Subcutaneous abdominal adipose tissue (tissue), 5 donors: ENCODE data around the gene ACSL3.

Experiments used
- H3K27ac ChIP-seq: one replicate; pipeline ENCODE4 v1.7.0; 2013; ENCODE audit warnings: low read depth, mild to moderate bottlenecking, inconsistent platforms, low read length, moderate library complexity
- H3K27me3 ChIP-seq, 5 donors: one replicate each; pipeline ENCODE4 v1.7.0; 2013; ENCODE audit warnings: low read length in 5 of 5, inconsistent platforms in 1 of 5; ENCODE audit not compliant: control insufficient read depth in 5 of 5, insufficient read depth in 4 of 5
- H3K36me3 ChIP-seq, 5 donors: one replicate each; pipeline ENCODE4 v1.7.0; 2013; ENCODE audit warnings: low read length in 5 of 5; ENCODE audit not compliant: control insufficient read depth in 5 of 5, insufficient read depth in 5 of 5
- H3K4me1 ChIP-seq, 5 donors: one replicate each; pipeline ENCODE4 v1.7.0; 2013; ENCODE audit warnings: low read length in 5 of 5, mild to moderate bottlenecking in 3 of 5, moderate library complexity in 1 of 5; ENCODE audit not compliant: control insufficient read depth in 5 of 5, insufficient read depth in 5 of 5
- H3K4me3 ChIP-seq, 5 donors: one replicate each; pipeline ENCODE4 v1.7.0; 2013; ENCODE audit warnings: low read length in 5 of 5, low read depth in 1 of 5
- H3K9ac ChIP-seq, 5 donors: one replicate each; pipeline ENCODE4 v1.7.0; 2013; ENCODE audit warnings: low read length in 5 of 5, mild to moderate bottlenecking in 4 of 5, moderate library complexity in 3 of 5
- H3K9me3 ChIP-seq, 5 donors: one replicate each; pipeline ENCODE4 v1.7.0; 2013; ENCODE audit warnings: low read length in 5 of 5; ENCODE audit not compliant: control insufficient read depth in 5 of 5
- donor health status: healthy.
- donor health status: healthy.
- donor health status: healthy.
- donor health status: healthy.
- donor health status: healthy.

The ACSL3 gene

GRCh38 chr2:222878877-222879603 lies 18.2 kb downstream of the ACSL3 start:
- H3K4me3 ChIP-seq: no peak overlapping the region
- H3K27me3 ChIP-seq: no peaks in the 10 kb centered on the region
- H3K9me3 ChIP-seq: no peaks in the 10 kb centered on the region
- no peak overlapping the region for H3K27ac ChIP-seq
- no peaks in the 10 kb centered on the region for H3K36me3 ChIP-seq
- no peak overlapping the region for H3K9ac ChIP-seq
- H3K4me1 ChIP-seq: peaks cover 0 to 17% (median 15%) of the 10 kb centered on the region in 5 donors

GRCh38 chr2:222879604-222879933 lies 18.7 kb downstream of the ACSL3 start:
- H3K4me1 ChIP-seq: peaks cover 5 to 22% (median 20%) of the 10 kb centered on the region in 5 donors
- no peaks in the 10 kb centered on the region for H3K36me3 ChIP-seq
- no peak overlapping the region for H3K4me3 ChIP-seq
- no peak overlapping the region for H3K27ac ChIP-seq
- H3K9ac ChIP-seq: no peak overlapping the region
- no peaks in the 10 kb centered on the region for H3K27me3 ChIP-seq
- no peaks in the 10 kb centered on the region for H3K9me3 ChIP-seq

- no peak overlapping the region for H3K4me3 ChIP-seq
- H3K9ac ChIP-seq: peak overlapping the region in 1 of 5 donors; percentile 32
- H3K27ac ChIP-seq: no peak overlapping the region
Observed at GRCh38 chr2:222882484-222882928, 21.7 kb downstream of the ACSL3 start.

DNA sequence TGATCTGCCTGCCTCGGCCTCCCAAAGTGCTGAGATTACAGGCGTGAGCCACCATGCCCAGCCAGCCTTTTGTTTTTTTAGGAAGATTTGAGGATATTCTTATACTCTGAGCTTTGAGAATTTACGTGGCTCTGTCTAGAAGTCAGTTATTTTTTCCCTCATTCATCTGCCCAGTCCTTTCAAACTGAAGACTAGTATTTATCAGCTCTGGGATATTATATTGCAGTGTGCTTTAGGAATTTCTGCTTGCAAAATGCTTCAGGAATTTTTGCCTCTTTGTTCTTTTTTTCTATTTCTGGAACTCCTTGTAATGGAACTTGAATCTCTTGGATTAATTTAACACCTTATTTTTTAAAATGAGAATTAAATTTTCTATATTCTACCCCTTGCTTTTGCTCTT lies 22.6 kb downstream of the ACSL3 start:
- Histone ChIP-seq H3K4me3 (no peak overlapping the region), H3K36me3 (peaks cover 0 to 3% (median 0%) of the 10 kb centered on the region in 5 donors), H3K9ac (no peak overlapping the region), H3K4me1 (peaks cover 7 to 35% (median 32%) of the 10 kb centered on the region in 5 donors), H3K9me3 (no peaks in the 10 kb centered on the region), H3K27ac (peak overlapping the region; percentile 68), H3K27me3 (no peaks in the 10 kb centered on the region)

More at GRCh38 chr2:222882484-222882928, 21.7 kb downstream of the ACSL3 start:
- Histone ChIP-seq H3K36me3 (peaks cover 0 to 3% (median 0%) of the 10 kb centered on the region in 5 donors), H3K9me3 (no peaks in the 10 kb centered on the region), H3K4me1 (peaks cover 7 to 35% (median 32%) of the 10 kb centered on the region in 5 donors), H3K27me3 (no peaks in the 10 kb centered on the region)

DNA sequence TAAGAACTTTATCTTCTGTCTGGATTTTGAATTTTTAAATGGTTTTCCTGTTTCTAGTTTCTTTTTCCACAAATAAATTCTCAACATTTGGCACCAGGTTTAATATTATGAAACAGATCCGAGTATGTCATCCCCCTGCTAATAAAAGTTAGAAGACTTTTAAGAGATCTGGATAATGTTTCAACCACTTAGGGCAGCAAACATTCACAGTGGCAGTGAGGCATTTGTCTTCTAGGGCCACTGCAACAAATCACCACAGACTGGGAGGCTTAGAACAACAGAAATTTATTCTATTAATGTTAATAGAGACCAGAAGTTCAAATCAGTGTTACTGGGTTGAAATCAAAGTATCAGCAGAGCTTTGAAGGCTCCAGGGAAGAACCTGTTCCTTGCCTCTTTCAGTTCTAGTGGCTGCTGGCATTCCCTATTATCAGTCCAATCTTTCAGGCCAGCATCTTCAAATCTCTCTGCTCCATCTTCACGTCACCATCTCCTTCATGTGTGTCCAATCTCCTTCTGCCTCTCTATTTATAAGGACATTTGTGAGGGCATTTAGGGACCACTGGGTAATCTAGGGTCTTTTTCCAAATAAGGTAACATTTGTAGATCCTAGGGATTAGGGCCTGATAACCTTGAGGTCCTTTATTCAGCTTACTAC lies 23.4 kb downstream of the ACSL3 start:
- Histone ChIP-seq H3K9ac (no peak overlapping the region), H3K36me3 (peaks cover 0 to 3% (median 0%) of the 10 kb centered on the region in 5 donors), H3K27me3 (no peaks in the 10 kb centered on the region), H3K4me1 (peaks cover 7 to 38% (median 35%) of the 10 kb centered on the region in 5 donors), H3K27ac (peak overlapping the region; percentile 68), H3K4me3 (no peak overlapping the region), H3K9me3 (no peaks in the 10 kb centered on the region)

DNA sequence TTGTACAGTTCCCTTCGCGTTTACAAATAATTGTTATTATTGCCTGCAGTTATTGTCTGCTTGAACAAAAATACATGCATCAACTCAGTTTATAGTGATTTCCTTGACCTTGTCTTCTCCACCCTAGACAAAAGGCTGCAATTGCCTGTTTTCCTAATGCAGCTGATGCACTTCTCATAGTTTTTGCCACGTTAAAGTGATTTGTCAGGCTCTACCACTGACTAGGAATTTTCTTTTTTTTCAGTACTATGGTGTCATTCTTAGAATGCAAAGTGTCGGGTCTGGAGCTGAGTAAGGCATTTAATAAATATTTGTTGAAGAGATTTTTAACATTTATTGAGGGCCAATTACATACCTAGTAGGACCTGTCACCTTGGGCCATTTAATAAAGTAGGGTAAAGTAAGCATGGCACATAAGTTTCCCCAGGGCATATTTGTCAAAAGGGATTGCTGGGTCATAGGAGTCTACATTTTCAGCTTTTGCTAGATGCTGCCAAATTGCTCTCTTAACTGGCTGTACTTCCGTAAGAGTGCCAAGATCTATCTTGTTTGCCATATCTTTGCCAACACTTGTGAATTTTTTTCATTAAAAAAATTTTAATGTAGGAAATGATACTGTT lies 24.1 kb downstream of the ACSL3 start:
- H3K9ac ChIP-seq: no peak overlapping the region
- peaks cover 0 to 3% (median 0%) of the 10 kb centered on the region in 5 donors for H3K36me3 ChIP-seq
- H3K27me3 ChIP-seq: no peaks in the 10 kb centered on the region
- no peaks in the 10 kb centered on the region for H3K9me3 ChIP-seq
- H3K4me1 ChIP-seq: peaks cover 7 to 44% (median 38%) of the 10 kb centered on the region in 5 donors
- H3K4me3 ChIP-seq: no peak overlapping the region
- H3K27ac ChIP-seq: peak overlapping the region; percentile 68

DNA sequence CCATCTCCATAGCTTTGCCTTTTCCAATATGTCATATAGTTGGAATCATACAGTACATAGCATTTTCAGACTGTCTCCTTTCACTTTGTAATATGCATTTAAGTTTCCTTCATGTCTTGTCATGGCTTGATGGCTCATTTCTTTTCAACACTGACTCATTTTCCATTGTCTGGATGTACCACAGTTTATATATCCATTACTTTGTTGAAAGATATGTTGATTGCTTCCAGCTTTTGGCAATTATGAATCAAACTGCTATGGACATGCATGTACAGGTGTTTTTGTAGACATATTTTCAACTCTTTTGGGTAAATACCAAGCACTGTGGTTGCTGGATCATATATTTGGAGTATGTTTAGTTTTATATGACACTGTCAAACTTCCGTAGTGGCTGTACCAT lies 26.3 kb downstream of the ACSL3 start:
- peaks cover 7 to 60% (median 48%) of the 10 kb centered on the region in 5 donors for H3K4me1 ChIP-seq
- no peak overlapping the region for H3K9ac ChIP-seq
- H3K9me3 ChIP-seq: no peaks in the 10 kb centered on the region
- H3K4me3 ChIP-seq: no peak overlapping the region
- H3K27ac ChIP-seq: no peak overlapping the region
- no peaks in the 10 kb centered on the region for H3K27me3 ChIP-seq
- peaks cover 0 to 3% (median 0%) of the 10 kb centered on the region in 5 donors for H3K36me3 ChIP-seq

GRCh38 chr2:222888716-222889115 lies 27.9 kb downstream of the ACSL3 start:
- H3K9ac ChIP-seq: no peak overlapping the region
- no peaks in the 10 kb centered on the region for H3K9me3 ChIP-seq
- peaks cover 0 to 3% (median 0%) of the 10 kb centered on the region in 5 donors for H3K36me3 ChIP-seq
- H3K27me3 ChIP-seq: no peaks in the 10 kb centered on the region
- H3K4me1 ChIP-seq: peaks cover 7 to 57% (median 49%) of the 10 kb centered on the region in 5 donors
- peak overlapping the region; percentile 75 for H3K27ac ChIP-seq
- H3K4me3 ChIP-seq: no peak overlapping the region

GRCh38 chr2:222891890-222892289 lies 31.1 kb downstream of the ACSL3 start:
- H3K27ac ChIP-seq: peak overlapping the region; percentile 48

DNA sequence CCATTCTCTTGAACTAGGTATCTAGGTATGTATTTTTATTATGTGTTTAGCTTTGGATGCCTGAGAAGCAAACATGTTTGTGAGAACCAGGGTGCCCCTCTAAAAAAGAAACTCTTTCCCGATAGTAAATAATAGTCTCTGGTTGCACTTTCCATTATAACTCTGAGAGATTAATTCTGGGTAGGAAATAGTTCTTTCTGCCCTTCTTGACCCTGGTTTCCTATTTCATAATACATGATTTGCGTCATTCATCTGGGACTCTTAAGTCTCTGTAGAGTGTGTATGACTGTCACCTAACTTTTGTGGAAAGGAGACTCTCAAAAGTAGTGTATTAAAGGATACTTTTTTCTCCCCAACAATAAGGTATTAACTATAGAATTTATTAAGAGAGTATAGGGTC lies 31.5 kb downstream of the ACSL3 start:
- H3K9ac ChIP-seq: peak overlapping the region in 1 of 5 donors; percentile 40
- H3K36me3 ChIP-seq: no peaks in the 10 kb centered on the region
- H3K27me3 ChIP-seq: no peaks in the 10 kb centered on the region
- no peaks in the 10 kb centered on the region for H3K9me3 ChIP-seq
- no peak overlapping the region for H3K4me3 ChIP-seq
- peak overlapping the region; percentile 48 for H3K27ac ChIP-seq
- H3K4me1 ChIP-seq: peaks cover 0 to 41% (median 28%) of the 10 kb centered on the region in 5 donors

More at GRCh38 chr2:222891890-222892289, 31.1 kb downstream of the ACSL3 start:
- Histone ChIP-seq H3K9me3 (no peaks in the 10 kb centered on the region), H3K27me3 (no peaks in the 10 kb centered on the region), H3K9ac (peak overlapping the region in 1 of 5 donors; percentile 40), H3K36me3 (peaks cover 0 to 2% (median 0%) of the 10 kb centered on the region in 5 donors), H3K4me3 (no peak overlapping the region), H3K4me1 (peaks cover 0 to 41% (median 30%) of the 10 kb centered on the region in 5 donors)
